AG09309 (cell line): ENCODE measurements around the gene AP3D1.

Experiments used
- DNase-seq: peaks from one replicate; pipeline ENCODE4 v3.0.0-alpha.2; 2010; ENCODE audit warnings: low read depth
- H3K4me3 ChIP-seq: 2 replicates; pipeline ENCODE4 v1.5.1; 2011; ENCODE audit warnings: mild to moderate bottlenecking, low read depth, low read length, moderate library complexity; ENCODE audit not compliant: control insufficient read depth
- CTCF ChIP-seq: IDR thresholded peaks from 2 replicates; pipeline ENCODE4 v1.5.1; 2011; ENCODE audit warnings: mild to moderate bottlenecking, low read depth, low read length, inconsistent platforms; ENCODE audit not compliant: insufficient read depth, control insufficient read depth; ENCODE audit errors: missing control alignments

AP3D1 gene

GRCh38 chr19:2070986-2071673, 80.2 kb downstream of the AP3D1 start:
- H3K4me3 ChIP-seq, result no peak overlapping the region
- TF ChIP-seq CTCF, result no peak
- DNase-seq, result no peak

- DNase-seq, result no peak
- no peak overlapping the region for H3K4me3 ChIP-seq
- TF ChIP-seq CTCF, result no peak
Observed at GRCh38 chr19:2070436-2070827, 80.9 kb downstream of the AP3D1 start.

- no peak for TF ChIP-seq CTCF
- no peak for DNase-seq
- H3K4me3 ChIP-seq, result no peak overlapping the region
Observed at GRCh38 chr19:2064788-2065524, 86.4 kb downstream of the AP3D1 start.

GRCh38 chr19:2064395-2064787, 87.0 kb downstream of the AP3D1 start:
- no peak for TF ChIP-seq CTCF
- no peak for DNase-seq
- no peak overlapping the region for H3K4me3 ChIP-seq

- no peak overlapping the region for H3K4me3 ChIP-seq
- no peak for DNase-seq
- no peak for TF ChIP-seq CTCF
Observed at GRCh38 chr19:2063824-2064223, 87.5 kb downstream of the AP3D1 start.

- no peak overlapping the region for H3K4me3 ChIP-seq
- no peak for TF ChIP-seq CTCF
- DNase-seq, result no peak
Observed at GRCh38 chr19:2062770-2063169, 88.6 kb downstream of the AP3D1 start.
